Measurements from ENCODE around the gene DTX2. TPM values are rescaled to one million over a fixed set of nuclear protein-coding genes. Genes with fewer than 3 reads are reported as not detected.
A peak's percentile ranks its signal among the peaks of the same experiment; 100 is the strongest.
"Not testable (repeated sequence)": the region's sequence is repeated elsewhere in the genome, so short reads cannot be mapped to it uniquely, and the experiment has no call there.

DTX2 gene
- total RNA-seq, 2 experiments from 2014 or later, result 31.2 to 43.8 TPM

DNA sequence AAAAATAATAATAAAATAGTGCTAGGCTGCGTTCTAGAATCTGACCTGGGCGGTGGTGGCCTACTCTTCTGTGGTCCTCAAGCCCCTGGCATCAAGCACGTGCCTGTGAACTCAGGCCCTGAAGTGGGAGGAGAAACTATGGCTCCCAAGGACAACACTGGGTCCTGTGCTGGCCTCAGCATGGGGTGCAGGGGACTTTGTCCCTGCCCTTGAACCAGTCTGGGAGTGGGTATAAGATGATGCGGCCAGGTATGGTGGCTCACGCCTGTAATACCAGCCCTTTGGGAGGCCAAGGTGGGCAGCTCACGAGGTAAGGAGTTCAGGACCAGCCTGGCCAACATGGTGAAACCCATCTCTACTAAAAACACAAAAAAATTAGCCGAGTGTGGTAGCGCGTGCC is 31.3 kb upstream of the DTX2 start:
- Mint-ChIP-seq H3K4me3 (no peak overlapping the region), H3K9me3 (ENCODE audit: low read depth) (no peaks in the 10 kb centered on the region), H3K27ac (no peak overlapping the region), H3K4me1 (peaks cover 1% of the 10 kb centered on the region), H3K27me3 (no peaks in the 10 kb centered on the region), H3K36me3 (no peaks in the 10 kb centered on the region)
- no peak for ATAC-seq
- CTCF ChIA-PET, result no interaction called here
- no peak for DNase-seq

DNA sequence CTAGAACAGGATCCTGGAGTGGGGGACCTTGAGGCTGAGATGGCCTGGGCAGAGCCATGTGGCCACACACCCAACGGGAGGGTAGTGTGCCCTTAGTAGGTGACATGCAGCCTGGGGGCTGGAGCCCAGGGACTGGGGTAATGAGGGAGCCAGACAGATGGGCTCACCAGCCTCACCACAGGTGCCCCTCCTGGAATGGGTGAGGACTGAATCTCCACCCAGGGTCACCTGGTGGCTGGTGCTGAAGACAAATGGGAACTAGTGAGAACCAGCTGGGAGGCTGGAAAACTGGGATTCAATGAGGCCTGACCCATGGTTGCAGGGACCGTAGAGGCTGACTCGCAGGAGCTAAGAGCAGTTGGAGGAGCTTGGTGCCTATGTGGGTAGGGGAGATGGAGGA is 30.7 kb upstream of the DTX2 start:
- Mint-ChIP-seq H3K4me1 (no peaks in the 10 kb centered on the region), H3K27ac (no peak overlapping the region), H3K36me3 (no peaks in the 10 kb centered on the region), H3K4me3 (no peak overlapping the region), H3K9me3 (ENCODE audit: low read depth) (no peaks in the 10 kb centered on the region), H3K27me3 (no peaks in the 10 kb centered on the region)
- DNase-seq (no peak), ATAC-seq (no peak)
- CTCF ChIA-PET, result no interaction called here

DNA sequence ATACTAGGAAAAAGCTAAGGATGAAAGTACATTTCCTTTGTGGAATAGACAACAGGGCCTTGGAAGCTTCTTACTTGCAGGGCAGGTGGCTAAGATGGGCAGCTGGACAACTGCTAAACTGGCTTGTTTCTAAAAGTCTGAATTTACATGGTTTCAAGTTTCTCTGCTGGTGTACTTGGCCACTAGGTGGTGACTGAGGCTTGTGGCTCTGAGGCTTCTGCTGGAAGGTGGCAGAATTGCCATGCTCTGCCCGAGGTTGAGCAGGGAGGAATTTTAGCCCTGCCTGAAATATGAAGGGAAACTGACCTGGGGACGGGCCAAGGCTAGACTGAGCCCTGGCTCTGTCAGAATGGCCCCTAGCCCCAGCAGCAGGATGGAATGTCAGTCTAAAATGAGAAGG is 23.6 kb upstream of the DTX2 start:
- H3K4me3 Mint-ChIP-seq; H3K36me3 Mint-ChIP-seq; H3K9me3 Mint-ChIP-seq (ENCODE audit: low read depth); H3K27me3 Mint-ChIP-seq; CTCF ChIA-PET; H3K27ac Mint-ChIP-seq; H3K4me1 Mint-ChIP-seq: not testable (repeated sequence)
- ATAC-seq, result peak; percentile 70
- peak; percentile 70 for DNase-seq

DNA sequence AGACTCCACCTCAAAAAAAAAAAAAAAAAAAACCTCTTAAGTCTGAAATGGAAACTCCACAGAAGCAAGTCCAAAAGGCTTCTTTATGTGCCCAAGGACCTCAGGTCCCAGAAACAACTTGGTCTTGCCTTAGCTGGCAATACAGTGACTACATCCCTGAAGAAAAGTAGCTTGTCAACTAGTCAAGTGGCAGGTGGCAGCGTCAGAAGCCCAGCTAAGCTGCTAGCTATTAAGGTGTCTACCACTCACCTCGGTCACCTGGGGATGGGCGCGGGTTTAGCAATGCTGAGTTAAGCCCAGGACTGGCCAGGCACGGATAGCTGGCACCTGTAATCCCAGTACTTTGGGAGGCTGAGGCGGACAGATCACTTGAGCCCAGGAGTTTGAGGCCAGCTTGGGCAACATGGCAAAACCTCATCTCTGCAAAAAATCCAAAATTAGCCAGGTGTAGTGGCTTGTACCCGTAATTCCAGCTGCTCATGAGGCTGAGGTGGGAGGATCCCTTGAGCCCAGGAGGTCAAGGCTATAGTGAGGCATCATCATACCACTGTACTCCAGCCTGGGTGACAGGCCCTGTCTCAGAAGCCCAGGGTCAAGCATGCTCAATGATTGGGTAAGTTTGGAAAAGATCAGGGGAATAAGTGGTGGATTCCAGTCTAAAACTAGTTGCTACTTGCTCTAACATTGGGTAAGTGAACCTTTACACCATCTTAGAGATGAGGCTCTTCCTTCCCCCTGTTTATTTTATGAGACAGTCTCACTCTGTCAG is 22.2 kb upstream of the DTX2 start:
- H3K4me3 Mint-ChIP-seq; H3K9me3 Mint-ChIP-seq (ENCODE audit: low read depth); H3K4me1 Mint-ChIP-seq; H3K27ac Mint-ChIP-seq; ATAC-seq; DNase-seq; H3K36me3 Mint-ChIP-seq; H3K27me3 Mint-ChIP-seq; CTCF ChIA-PET: not testable (repeated sequence)

- H3K36me3 Mint-ChIP-seq; ATAC-seq; H3K4me1 Mint-ChIP-seq; CTCF ChIA-PET; H3K27ac Mint-ChIP-seq; H3K9me3 Mint-ChIP-seq (ENCODE audit: low read depth); H3K27me3 Mint-ChIP-seq; H3K4me3 Mint-ChIP-seq; DNase-seq: not testable (repeated sequence)
Observed at GRCh38 chr7:76440404-76440803, 21.1 kb upstream of the DTX2 start.

DNA sequence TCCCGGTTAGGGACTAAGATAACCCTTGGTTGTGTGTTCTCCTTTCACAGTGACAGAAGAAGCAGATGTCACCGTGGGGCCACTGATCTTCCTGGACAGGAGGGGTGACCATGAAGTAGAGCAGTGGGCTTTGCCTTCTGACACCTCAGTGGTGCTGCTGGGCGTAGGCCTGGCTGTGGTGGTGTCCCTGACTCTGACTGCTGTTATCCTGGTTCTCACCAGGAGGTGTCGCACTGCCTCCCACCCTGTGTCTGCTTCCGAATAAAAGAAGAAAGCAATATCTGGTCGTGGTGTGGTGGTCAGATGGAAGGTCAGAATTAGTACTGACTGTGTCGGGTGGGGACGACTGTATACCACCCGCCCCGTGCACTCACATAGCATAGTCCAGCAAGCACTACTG is 19.7 kb upstream of the DTX2 start:
- not testable (repeated sequence) for H3K27me3 Mint-ChIP-seq

DNA sequence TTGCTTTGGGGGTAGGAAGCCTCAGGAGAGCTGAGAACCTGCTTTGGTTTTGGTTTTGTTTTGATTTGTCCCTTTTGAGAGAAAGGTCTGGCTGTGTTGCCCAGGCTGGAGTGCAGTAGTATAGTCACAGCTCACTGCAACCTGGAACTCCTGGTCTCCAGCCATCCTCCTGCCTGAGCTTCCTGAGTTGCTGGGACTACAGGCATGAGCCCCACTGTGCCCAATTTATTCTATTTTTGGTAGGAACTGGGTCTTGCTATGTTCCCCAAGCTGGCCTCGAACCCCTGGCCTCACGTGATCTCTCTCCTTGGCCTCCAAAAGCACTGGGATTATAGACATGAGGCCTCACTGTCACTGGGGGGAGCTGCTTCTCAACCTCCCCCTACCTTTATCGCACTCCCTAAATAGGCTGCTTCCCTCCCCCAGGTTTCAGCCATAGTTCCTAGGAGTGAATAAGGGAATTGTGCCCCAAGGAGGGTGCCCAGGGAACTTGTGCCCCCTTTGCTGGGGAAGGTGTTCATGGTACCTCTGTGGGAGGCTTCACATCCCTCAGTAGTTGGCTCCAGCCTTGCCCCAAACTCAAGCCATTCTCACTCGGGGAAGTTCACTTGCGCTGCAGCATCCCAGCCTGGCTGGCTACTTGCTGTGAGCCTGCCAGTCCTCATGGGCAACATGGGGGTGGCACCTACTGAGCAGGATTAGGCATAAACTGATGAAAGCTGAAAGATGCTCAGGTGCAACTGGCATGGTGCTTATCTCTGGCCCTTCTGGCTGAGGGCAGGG is 18.7 kb upstream of the DTX2 start:
- CTCF ChIA-PET, ATAC-seq, H3K36me3 Mint-ChIP-seq: not testable (repeated sequence)

More for the DNA sequence above, 19.7 kb upstream of the DTX2 start:
- ATAC-seq, result peak; percentile 62
- H3K4me3 Mint-ChIP-seq; DNase-seq; H3K36me3 Mint-ChIP-seq; H3K4me1 Mint-ChIP-seq; CTCF ChIA-PET; H3K9me3 Mint-ChIP-seq (ENCODE audit: low read depth); H3K27ac Mint-ChIP-seq: not testable (repeated sequence)

DNA sequence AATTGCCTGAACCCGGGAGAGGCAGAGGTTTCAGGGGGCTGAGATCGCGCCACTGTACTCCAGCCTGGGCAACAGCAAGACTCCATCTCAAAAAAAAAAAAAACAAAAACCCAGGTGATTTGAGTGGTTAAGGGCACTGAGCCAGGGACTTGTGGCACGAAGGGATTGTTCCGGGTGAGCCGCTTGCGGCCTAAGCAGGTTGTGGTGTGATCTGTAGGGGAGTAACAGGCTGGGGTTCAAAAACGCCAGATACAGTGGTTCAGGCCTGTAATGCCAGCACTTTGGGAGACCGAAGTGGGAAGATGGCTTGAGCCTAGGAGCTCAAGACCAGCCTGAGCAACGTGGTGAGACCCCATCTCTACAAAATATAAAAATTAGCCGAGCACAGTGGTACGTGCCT is 17.7 kb upstream of the DTX2 start:
- H3K36me3 Mint-ChIP-seq; H3K27ac Mint-ChIP-seq; H3K27me3 Mint-ChIP-seq; H3K4me1 Mint-ChIP-seq; H3K4me3 Mint-ChIP-seq; CTCF ChIA-PET; ATAC-seq; H3K9me3 Mint-ChIP-seq (ENCODE audit: low read depth); DNase-seq: not testable (repeated sequence)

More for the DNA sequence above, 18.7 kb upstream of the DTX2 start:
- H3K9me3 Mint-ChIP-seq (ENCODE audit: low read depth); H3K27me3 Mint-ChIP-seq; DNase-seq; H3K4me3 Mint-ChIP-seq; H3K4me1 Mint-ChIP-seq; H3K27ac Mint-ChIP-seq: not testable (repeated sequence)

DNA sequence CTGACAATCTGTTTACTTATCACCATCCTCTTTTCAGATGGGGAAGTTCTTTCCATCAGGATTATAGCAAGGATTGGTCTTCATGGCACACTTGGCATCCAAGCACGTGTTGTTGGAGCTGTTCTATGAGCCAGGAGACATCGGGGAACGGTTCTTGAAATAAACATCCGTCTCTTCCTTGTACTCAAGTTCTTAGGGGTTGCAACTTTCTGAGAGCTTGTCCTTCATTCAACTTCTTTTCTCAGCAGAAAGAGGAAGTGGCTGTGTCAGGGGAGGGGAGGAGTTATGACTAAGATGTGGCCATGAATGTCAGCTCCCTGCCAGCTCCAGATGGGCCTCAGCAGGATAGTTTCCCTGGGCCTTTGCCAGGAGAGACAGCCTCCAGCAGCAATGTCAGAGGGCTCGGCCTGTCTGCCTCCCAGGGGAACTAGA is 15.9 kb upstream of the DTX2 start:
- CTCF ChIA-PET; H3K9me3 Mint-ChIP-seq (ENCODE audit: low read depth); H3K4me1 Mint-ChIP-seq; H3K4me3 Mint-ChIP-seq; H3K27me3 Mint-ChIP-seq; H3K36me3 Mint-ChIP-seq: not testable (repeated sequence)
- peak; percentile 58 for DNase-seq
- ATAC-seq, result peak; percentile 92
- peak overlapping the region; percentile 90 for H3K27ac Mint-ChIP-seq

- H3K4me3 Mint-ChIP-seq; H3K36me3 Mint-ChIP-seq; ATAC-seq; H3K9me3 Mint-ChIP-seq (ENCODE audit: low read depth); H3K27me3 Mint-ChIP-seq; DNase-seq; H3K4me1 Mint-ChIP-seq; H3K27ac Mint-ChIP-seq; CTCF ChIA-PET: not testable (repeated sequence)
Observed at GRCh38 chr7:76457017-76457416, 4.5 kb upstream of the DTX2 start.

- H3K4me3 Mint-ChIP-seq; H3K36me3 Mint-ChIP-seq; ATAC-seq; DNase-seq; H3K27me3 Mint-ChIP-seq; CTCF ChIA-PET; H3K4me1 Mint-ChIP-seq; H3K27ac Mint-ChIP-seq; H3K9me3 Mint-ChIP-seq (ENCODE audit: low read depth): not testable (repeated sequence)
Observed at GRCh38 chr7:76458504-76458903, 3.0 kb upstream of the DTX2 start.

DNA sequence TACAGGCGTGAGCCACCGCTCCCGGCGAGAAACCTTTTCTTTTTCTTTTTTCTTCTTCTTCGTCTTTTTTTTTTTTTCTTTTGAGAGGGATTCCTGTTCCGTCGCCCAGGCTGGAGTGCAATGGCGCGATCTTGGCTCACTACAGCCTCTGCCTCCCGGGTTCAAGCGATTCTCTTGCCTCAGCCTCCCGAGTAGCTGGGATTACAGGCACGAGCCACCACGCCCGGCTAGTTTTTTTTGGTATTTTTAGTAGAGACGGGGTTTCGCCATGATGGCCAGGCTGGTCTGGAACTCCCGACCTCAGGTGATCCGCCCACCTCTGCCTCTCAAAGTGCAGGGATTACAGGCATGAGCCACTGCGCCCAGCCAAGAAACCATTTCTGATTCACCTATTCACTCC is 742 bp upstream of the DTX2 start:
- DNase-seq; H3K27me3 Mint-ChIP-seq; H3K4me3 Mint-ChIP-seq; H3K27ac Mint-ChIP-seq; ATAC-seq; CTCF ChIA-PET; H3K36me3 Mint-ChIP-seq; H3K9me3 Mint-ChIP-seq (ENCODE audit: low read depth); H3K4me1 Mint-ChIP-seq: not testable (repeated sequence)

DNA sequence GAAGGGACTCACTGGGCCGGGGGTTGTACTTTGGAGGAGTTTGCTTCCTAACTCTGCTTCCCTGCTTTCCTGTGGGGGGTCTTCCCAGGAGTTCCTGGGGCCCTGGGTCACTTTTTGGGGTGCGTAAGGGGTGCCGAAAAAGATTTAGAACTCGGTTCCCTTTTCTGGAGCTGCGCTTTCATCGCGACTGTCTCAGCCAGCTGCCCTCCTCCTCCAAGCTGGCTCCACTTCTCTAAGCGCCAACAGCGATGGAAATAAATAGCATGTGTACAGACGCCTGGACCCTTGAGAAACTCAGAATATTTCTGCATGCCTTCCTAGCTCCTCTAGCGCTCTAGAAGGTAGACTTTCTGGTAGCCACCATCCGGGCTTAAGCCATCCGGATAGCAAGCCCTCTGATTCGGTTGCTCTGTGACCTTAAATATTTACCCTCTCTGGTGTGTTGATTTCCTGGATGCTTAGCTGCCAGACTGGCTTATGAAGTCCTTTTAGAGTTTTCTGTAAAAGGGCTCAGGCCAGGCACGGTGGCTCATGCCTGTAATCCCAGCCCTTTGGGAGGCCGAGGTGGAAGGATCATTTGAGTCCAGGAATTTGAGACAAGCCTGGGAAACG is 868 bp downstream of the DTX2 start:
- H3K27me3 Mint-ChIP-seq, CTCF ChIA-PET, DNase-seq: not testable (repeated sequence)

GRCh38 chr7:76464959-76465358 is 3.5 kb downstream of the DTX2 start:
- ATAC-seq; CTCF ChIA-PET; H3K27ac Mint-ChIP-seq; H3K4me1 Mint-ChIP-seq; H3K9me3 Mint-ChIP-seq (ENCODE audit: low read depth); H3K27me3 Mint-ChIP-seq; H3K36me3 Mint-ChIP-seq; H3K4me3 Mint-ChIP-seq; DNase-seq: not testable (repeated sequence)

More for the DNA sequence above, 868 bp downstream of the DTX2 start:
- H3K27ac Mint-ChIP-seq; ATAC-seq; H3K9me3 Mint-ChIP-seq (ENCODE audit: low read depth); H3K4me3 Mint-ChIP-seq; H3K4me1 Mint-ChIP-seq; H3K36me3 Mint-ChIP-seq: not testable (repeated sequence)

Data from activated CD8-positive, alpha-beta memory T cell treated with anti-CD3 and anti-CD28 coated beads, Interleukin-2, amount 10 ng/mL, durations not matched to agents 7 days and 5 days (primary cell).